Esophagus squamous epithelium (tissue), 5 donors: ENCODE data around the gene CHD2. TPM values are rescaled to one million over a fixed set of nuclear protein-coding genes. Genes with fewer than 3 reads are reported as not detected.

Experiments used
- DNase-seq: peaks from one replicate; lab custom pipeline; 2025; lab: John Stamatoyannopoulos, UW
- H3K27ac ChIP-seq, 4 donors: fragments of 200-600 bp; sonication (generic); one replicate each; pipeline ENCODE4 v1.5.1; 2016 to 2019; ENCODE audit warnings: mild to moderate bottlenecking in 1 of 4
- H3K27me3 ChIP-seq, 4 donors: fragments of 200-600 bp; sonication (generic); 1 replicate in 3 of 4; 2 replicates in 1 of 4; pipeline versions ENCODE4 v1.5.1 to v1.6.0; 2017 to 2021; ENCODE audit warnings: antibody characterized with exemption in 1 of 4
- H3K36me3 ChIP-seq, 3 donors: fragments of 200-600 bp; sonication (generic); one replicate each; pipeline ENCODE4 v1.5.1; 2016 to 2019
- H3K4me1 ChIP-seq, 3 donors: fragments of 200-600 bp; sonication (generic); one replicate each; pipeline ENCODE4 v1.5.1; 2017 to 2019
- H3K4me3 ChIP-seq, 4 donors: fragments of 200-600 bp; sonication (generic); 1 replicate in 3 of 4; 2 replicates in 1 of 4; pipeline ENCODE4 v1.5.1; 2016 to 2019; ENCODE audit warnings: mild to moderate bottlenecking in 2 of 4, moderate library complexity in 1 of 4
- H3K9me3 ChIP-seq, 3 donors: fragments of 200-600 bp; sonication (generic); one replicate each; pipeline ENCODE4 v1.5.1; 2016 to 2019
- CTCF ChIP-seq, 6 experiments: fragments of 450-650 bp in 4 of 6; fragments of 200-600 bp in 2 of 6; sonication (generic) in 2 of 6; IDR thresholded peaks; one replicate each; pipeline ENCODE4 v1.5.1; 2016 to 2019; ENCODE audit warnings: antibody characterized with exemption in 6 of 6, mild to moderate bottlenecking in 4 of 6, moderate library complexity in 4 of 6
- POLR2A ChIP-seq, 4 donors: fragments of 450-650 bp; IDR thresholded peaks; one replicate each; pipeline ENCODE4 v1.6.1; 2017; ENCODE audit warnings: antibody characterized with exemption in 4 of 4, mild to moderate bottlenecking in 4 of 4, moderate library complexity in 3 of 4
- WGBS, 2 donors: methylation state at CpG; one replicate each; pipeline ENCODE4 v1.1.5; 2018; 5-methylcytosine and 5-hydroxymethylcytosine counted together
- intact Hi-C: fragments of 100-400 bp; cut with DNase I; formaldehyde crosslinking; loops from one replicate; pipeline ENCODE4 v1.15.0; 2022
- total RNA-seq, 4 donors: library from RNA; depleted of rRNA; stranded (reverse); fragments of >200 nt; gene quantifications; one replicate each; pipeline ENCODE4 v1.1.0, GENCODE V29; 2016
- donor health status: DM: yes; HTN: yes; CAD: no.

Gene CHD2
- total RNA-seq, 4 donors from 2014 or later: 36.1 to 132 (median 74.8) TPM

GRCh38 chr15:92958105-92958504 is 58.0 kb downstream of the CHD2 start:
- peaks cover 9 to 100% (median 26%) of the 10 kb centered on the region in 3 donors for H3K36me3 ChIP-seq
- H3K27ac ChIP-seq: no peak overlapping the region
- H3K9me3 ChIP-seq: no peaks in the 10 kb centered on the region
- intact Hi-C loops: no loop called here
- peaks cover 0 to 6% (median 0%) of the 10 kb centered on the region in 3 donors for H3K4me1 ChIP-seq
- no peak for TF ChIP-seq POLR2A (IDR thresholded peaks at IDR 0.05)
- no peak for TF ChIP-seq CTCF (IDR thresholded peaks at IDR 0.05)
- no peak overlapping the region for H3K4me3 ChIP-seq
- DNase-seq: no peak
- no peaks in the 10 kb centered on the region for H3K27me3 ChIP-seq
- 58 to 59% methylated on average over 8 of the region's 8 CpGs for WGBS, 2 donors

- 81 to 83% methylated on average over 4 of the region's 4 CpGs for WGBS, 2 donors
These were observed 59.1 kb downstream of the CHD2 start for GRCh38 chr15:92959219-92959618.

GRCh38 chr15:92960996-92961681 is 61.0 kb downstream of the CHD2 start:
- no peak overlapping the region for H3K27ac ChIP-seq
- intact Hi-C loops: no loop called here
- H3K27me3 ChIP-seq: no peaks in the 10 kb centered on the region
- DNase-seq: no peak
- H3K9me3 ChIP-seq: no peaks in the 10 kb centered on the region
- H3K4me3 ChIP-seq: no peak overlapping the region
- H3K4me1 ChIP-seq: peaks cover 0 to 6% (median 0%) of the 10 kb centered on the region in 3 donors
- WGBS, 2 donors: 93 to 95% methylated on average over 9 of the region's 9 CpGs
- peaks cover 0 to 100% (median 10%) of the 10 kb centered on the region in 3 donors for H3K36me3 ChIP-seq
- TF ChIP-seq POLR2A (IDR thresholded peaks at IDR 0.05) (no peak), CTCF (IDR thresholded peaks at IDR 0.05) (no peak)

More at GRCh38 chr15:92959219-92959618, 59.1 kb downstream of the CHD2 start:
- H3K36me3 ChIP-seq: peaks cover 3 to 100% (median 24%) of the 10 kb centered on the region in 3 donors
- no peak for DNase-seq
- no peak overlapping the region for H3K4me3 ChIP-seq
- H3K27ac ChIP-seq: no peak overlapping the region
- TF ChIP-seq POLR2A (IDR thresholded peaks at IDR 0.05): no peak
- TF ChIP-seq CTCF (IDR thresholded peaks at IDR 0.05): no peak
- intact Hi-C loops: no loop called here
- peaks cover 0 to 6% (median 0%) of the 10 kb centered on the region in 3 donors for H3K4me1 ChIP-seq
- no peaks in the 10 kb centered on the region for H3K27me3 ChIP-seq
- no peaks in the 10 kb centered on the region for H3K9me3 ChIP-seq

- H3K4me1 ChIP-seq: peaks cover 0 to 6% (median 0%) of the 10 kb centered on the region in 3 donors
These were observed 62.8 kb downstream of the CHD2 start for GRCh38 chr15:92962914-92963313.

More at GRCh38 chr15:92962914-92963313, 62.8 kb downstream of the CHD2 start:
- Histone ChIP-seq H3K36me3 (peaks cover 0 to 100% (median 13%) of the 10 kb centered on the region in 3 donors), H3K4me3 (no peak overlapping the region), H3K27ac (no peak overlapping the region), H3K27me3 (no peaks in the 10 kb centered on the region), H3K9me3 (no peaks in the 10 kb centered on the region)
- intact Hi-C loops: no loop called here
- no peak for DNase-seq
- 95 to 100% methylated on average over 1 of the region's 1 CpG for WGBS, 2 donors
- no peak for TF ChIP-seq CTCF (IDR thresholded peaks at IDR 0.05)
- TF ChIP-seq POLR2A (IDR thresholded peaks at IDR 0.05): no peak
